Panc1 (cell line): ENCODE data around the gene AQP7. TPM values are rescaled to one million over a fixed set of nuclear protein-coding genes. Genes with fewer than 3 reads are reported as not detected.
"Not testable (repeated sequence)": the region's sequence is repeated elsewhere in the genome, so short reads cannot be mapped to it uniquely, and the experiment has no call there.

Experiments used
- ATAC-seq: fragments of 200-7000 bp; cut with Tn5 transposase; 2 replicates; pipeline ENCODE4 v1.9.1; 2020; ENCODE audit warnings: mild to moderate bottlenecking, moderate library complexity
- BruUV-seq: library from RNA; stranded (reverse); fragments of 400-500 nt; replicated peaks from 2 replicates; lab custom pipeline; 2021; lab: Mats Ljungman, UMichigan
- CTCF ChIA-PET: fragments of 300-600 bp; sonication (Branson Sonifier 250); formaldehyde crosslinking; loops from one replicate; lab custom pipeline; 2022; ENCODE audit warnings: antibody characterized with exemption; lab: Charles Lee
- POLR2A ChIA-PET: fragments of 300-600 bp; sonication (Branson Sonifier 250); formaldehyde crosslinking; loops from one replicate; lab custom pipeline; 2022; ENCODE audit warnings: antibody characterized with exemption; lab: Charles Lee
- DNase-seq: peaks from one replicate; pipeline ENCODE4 v3.0.0-alpha.2; 2010; ENCODE audit warnings: low read depth, low spot score
- H3K27ac ChIP-seq: 2 replicates; pipeline ENCODE4 v1.5.1; 2011; ENCODE audit warnings: mild to moderate bottlenecking, low read length, inconsistent platforms
- H3K27me3 ChIP-seq: fragments of 200-500 bp; sonication (Bioruptor generic); 2 replicates; pipeline ENCODE4 v1.6.0; 2014; ENCODE audit warnings: low read length, inconsistent platforms; ENCODE audit not compliant: control insufficient read depth, insufficient read depth
- H3K36me3 ChIP-seq: fragments of 200-500 bp; sonication (Bioruptor generic); 2 replicates; pipeline ENCODE4 v1.5.1; 2014; ENCODE audit warnings: inconsistent platforms, mild to moderate bottlenecking, low read length, moderate library complexity; ENCODE audit not compliant: control insufficient read depth, insufficient read depth
- H3K4me1 ChIP-seq: 2 replicates; pipeline ENCODE4 v1.5.1; 2011; ENCODE audit warnings: inconsistent platforms, mild to moderate bottlenecking, low read length, moderate library complexity; ENCODE audit not compliant: control insufficient read depth, insufficient read depth
- H3K4me3 ChIP-seq, 2 experiments: 2 replicates each; pipeline ENCODE4 v1.5.1; 2011 to 2012; ENCODE audit warnings: low read depth in 2 of 2, low read length in 2 of 2, mild to moderate bottlenecking in 2 of 2, inconsistent platforms in 1 of 2, moderate library complexity in 1 of 2
- H3K9me3 ChIP-seq: fragments of 200-500 bp; sonication (Bioruptor generic); 2 replicates; pipeline ENCODE4 v1.5.1; 2014; ENCODE audit warnings: low read depth, mild to moderate bottlenecking, inconsistent platforms, low read length, moderate library complexity; ENCODE audit not compliant: control insufficient read depth, insufficient read depth
- POLR2AphosphoS5 ChIP-seq: IDR thresholded peaks from 2 replicates; pipeline ENCODE4 v1.6.1; 2012; ENCODE audit warnings: mild to moderate bottlenecking, low read depth, low read length, moderate library complexity
- SIN3A ChIP-seq: IDR thresholded peaks from 2 replicates; pipeline ENCODE4 v1.6.1; 2012; ENCODE audit warnings: low read depth, mild to moderate bottlenecking, low read length, moderate library complexity, borderline replicate concordance; ENCODE audit not compliant: insufficient read depth
- TCF7L2 ChIP-seq: IDR thresholded peaks from 2 replicates; pipeline ENCODE4 v1.6.1; 2011; ENCODE audit warnings: mild to moderate bottlenecking, low read depth, low read length, inconsistent platforms
- in situ Hi-C: cut with HindIII; loops from 2 replicates; pipeline ENCODE4 v1.10.0; 2016; ENCODE audit warnings: low sequenced_read_pairs, low pct_unique_long_range_greater_than_20kb
- intact Hi-C: fragments of 100-400 bp; cut with micrococcal nuclease; formaldehyde crosslinking; loops from one replicate; pipeline ENCODE4 v1.10.0; 2022; ENCODE audit not compliant: unreplicated experiment
- total RNA-seq: library from RNA; stranded (reverse); gene quantifications from one replicate; pipeline ENCODE4 v1.2.1, GENCODE V29; 2021; ENCODE audit not compliant: unreplicated experiment
- TF ChIP-seq, protein P1 (sequence below), 2 experiments: IDR thresholded peaks; 2 replicates each; pipeline ENCODE4 v1.6.1; 2011 to 2012; ENCODE audit warnings: low read depth in 2 of 2, control low read depth in 1 of 2, low read length in 1 of 2, mild to moderate bottlenecking in 1 of 2, moderate library complexity in 1 of 2; ENCODE audit not compliant: insufficient read depth in 1 of 2
- TF ChIP-seq, protein P2 (sequence below): fragments of 450-650 bp; IDR thresholded peaks from 2 replicates; pipeline ENCODE4 v1.5.1; 2017; ENCODE audit warnings: mild to moderate bottlenecking

AQP7 gene
- total RNA-seq, 1 experiment from 2014 or later, result 0.26 TPM

- POLR2A ChIA-PET, H3K36me3 ChIP-seq, ATAC-seq, H3K4me1 ChIP-seq, H3K27me3 ChIP-seq, H3K27ac ChIP-seq, H3K4me3 ChIP-seq, in situ Hi-C loops, DNase-seq, H3K9me3 ChIP-seq, BruUV-seq, intact Hi-C loops: not testable (repeated sequence)
- CTCF ChIA-PET, result interaction anchor here (0.8 kb wide), 1 partner anchor 10 kb away, joined by 3 read pairs; no protein-coding TSS in a partner anchor
Observed at GRCh38 chr9:33364814-33365213, 37.6 kb downstream of the AQP7 start.

- CTCF ChIA-PET, result interaction anchor here (0.8 kb wide), 1 partner anchor 11 kb away, joined by 3 read pairs; no protein-coding TSS in a partner anchor
- Histone ChIP-seq H3K4me1 (no peaks in the 10 kb centered on the region), H3K27me3 (no peaks in the 10 kb centered on the region), H3K36me3 (no peaks in the 10 kb centered on the region), H3K4me3 (no peak overlapping the region), H3K27ac (no peak overlapping the region), H3K9me3 (no peaks in the 10 kb centered on the region)
- DNase-seq, result no peak
- intact Hi-C loops, result no loop called here
- TF ChIP-seq, protein P1, sequence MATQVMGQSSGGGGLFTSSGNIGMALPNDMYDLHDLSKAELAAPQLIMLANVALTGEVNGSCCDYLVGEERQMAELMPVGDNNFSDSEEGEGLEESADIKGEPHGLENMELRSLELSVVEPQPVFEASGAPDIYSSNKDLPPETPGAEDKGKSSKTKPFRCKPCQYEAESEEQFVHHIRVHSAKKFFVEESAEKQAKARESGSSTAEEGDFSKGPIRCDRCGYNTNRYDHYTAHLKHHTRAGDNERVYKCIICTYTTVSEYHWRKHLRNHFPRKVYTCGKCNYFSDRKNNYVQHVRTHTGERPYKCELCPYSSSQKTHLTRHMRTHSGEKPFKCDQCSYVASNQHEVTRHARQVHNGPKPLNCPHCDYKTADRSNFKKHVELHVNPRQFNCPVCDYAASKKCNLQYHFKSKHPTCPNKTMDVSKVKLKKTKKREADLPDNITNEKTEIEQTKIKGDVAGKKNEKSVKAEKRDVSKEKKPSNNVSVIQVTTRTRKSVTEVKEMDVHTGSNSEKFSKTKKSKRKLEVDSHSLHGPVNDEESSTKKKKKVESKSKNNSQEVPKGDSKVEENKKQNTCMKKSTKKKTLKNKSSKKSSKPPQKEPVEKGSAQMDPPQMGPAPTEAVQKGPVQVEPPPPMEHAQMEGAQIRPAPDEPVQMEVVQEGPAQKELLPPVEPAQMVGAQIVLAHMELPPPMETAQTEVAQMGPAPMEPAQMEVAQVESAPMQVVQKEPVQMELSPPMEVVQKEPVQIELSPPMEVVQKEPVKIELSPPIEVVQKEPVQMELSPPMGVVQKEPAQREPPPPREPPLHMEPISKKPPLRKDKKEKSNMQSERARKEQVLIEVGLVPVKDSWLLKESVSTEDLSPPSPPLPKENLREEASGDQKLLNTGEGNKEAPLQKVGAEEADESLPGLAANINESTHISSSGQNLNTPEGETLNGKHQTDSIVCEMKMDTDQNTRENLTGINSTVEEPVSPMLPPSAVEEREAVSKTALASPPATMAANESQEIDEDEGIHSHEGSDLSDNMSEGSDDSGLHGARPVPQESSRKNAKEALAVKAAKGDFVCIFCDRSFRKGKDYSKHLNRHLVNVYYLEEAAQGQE (IDR thresholded peaks at IDR 0.05; ENCODE audit: insufficient read depth in 1 of 2, low read depth in 2 of 2, low read length in 1 of 2), result no peak
- TF ChIP-seq TCF7L2 (no peak), SIN3A (no peak), POLR2AphosphoS5 (no peak)
- TF ChIP-seq, protein P2, sequence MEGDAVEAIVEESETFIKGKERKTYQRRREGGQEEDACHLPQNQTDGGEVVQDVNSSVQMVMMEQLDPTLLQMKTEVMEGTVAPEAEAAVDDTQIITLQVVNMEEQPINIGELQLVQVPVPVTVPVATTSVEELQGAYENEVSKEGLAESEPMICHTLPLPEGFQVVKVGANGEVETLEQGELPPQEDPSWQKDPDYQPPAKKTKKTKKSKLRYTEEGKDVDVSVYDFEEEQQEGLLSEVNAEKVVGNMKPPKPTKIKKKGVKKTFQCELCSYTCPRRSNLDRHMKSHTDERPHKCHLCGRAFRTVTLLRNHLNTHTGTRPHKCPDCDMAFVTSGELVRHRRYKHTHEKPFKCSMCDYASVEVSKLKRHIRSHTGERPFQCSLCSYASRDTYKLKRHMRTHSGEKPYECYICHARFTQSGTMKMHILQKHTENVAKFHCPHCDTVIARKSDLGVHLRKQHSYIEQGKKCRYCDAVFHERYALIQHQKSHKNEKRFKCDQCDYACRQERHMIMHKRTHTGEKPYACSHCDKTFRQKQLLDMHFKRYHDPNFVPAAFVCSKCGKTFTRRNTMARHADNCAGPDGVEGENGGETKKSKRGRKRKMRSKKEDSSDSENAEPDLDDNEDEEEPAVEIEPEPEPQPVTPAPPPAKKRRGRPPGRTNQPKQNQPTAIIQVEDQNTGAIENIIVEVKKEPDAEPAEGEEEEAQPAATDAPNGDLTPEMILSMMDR, result no peak
- POLR2A ChIA-PET, result no interaction called here
- ATAC-seq, result no peak
- no TSS peak for BruUV-seq
- in situ Hi-C loops, result no loop called here
Observed at GRCh38 chr9:33364127-33364526, 38.2 kb downstream of the AQP7 start.

DNA sequence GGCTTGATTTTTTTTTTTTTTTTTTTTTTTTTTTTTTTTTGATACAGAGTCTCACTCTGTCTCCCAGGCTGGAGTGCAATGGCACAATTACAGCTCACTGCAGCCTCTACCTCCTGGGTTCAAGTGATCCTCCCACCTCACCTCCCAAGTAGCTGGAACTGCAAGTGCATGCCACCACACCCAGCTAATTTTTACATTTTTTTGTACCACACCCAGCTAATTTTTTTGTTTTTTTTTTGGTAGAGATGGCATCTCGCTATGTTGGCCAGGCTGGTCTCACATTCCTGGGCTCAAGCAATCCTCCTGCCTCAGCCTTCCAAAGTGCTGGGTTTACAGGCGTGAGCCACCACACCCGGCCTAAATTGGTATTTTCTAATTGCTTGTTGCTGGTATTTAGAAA, 43.7 kb downstream of the AQP7 start:
- H3K27ac ChIP-seq, H3K27me3 ChIP-seq, POLR2A ChIA-PET, intact Hi-C loops, H3K4me1 ChIP-seq, H3K4me3 ChIP-seq, BruUV-seq, in situ Hi-C loops, H3K9me3 ChIP-seq, ATAC-seq, H3K36me3 ChIP-seq, DNase-seq: not testable (repeated sequence)
- CTCF ChIA-PET, result interaction anchor here (0.6 kb wide), 1 partner anchor 159 kb away, joined by 4 read pairs; no protein-coding TSS in a partner anchor
